HTERT RPE-1 (cell line): ENCODE data around the gene DENND4A.

Source experiments
- in situ Hi-C: fragments of 300-500 bp; cut with MboI; formaldehyde crosslinking; loops from 4 replicates; pipeline ENCODE4 v1.14.3; 2020; ENCODE audit warnings: low sequenced_read_pairs

DENND4A gene

DNA sequence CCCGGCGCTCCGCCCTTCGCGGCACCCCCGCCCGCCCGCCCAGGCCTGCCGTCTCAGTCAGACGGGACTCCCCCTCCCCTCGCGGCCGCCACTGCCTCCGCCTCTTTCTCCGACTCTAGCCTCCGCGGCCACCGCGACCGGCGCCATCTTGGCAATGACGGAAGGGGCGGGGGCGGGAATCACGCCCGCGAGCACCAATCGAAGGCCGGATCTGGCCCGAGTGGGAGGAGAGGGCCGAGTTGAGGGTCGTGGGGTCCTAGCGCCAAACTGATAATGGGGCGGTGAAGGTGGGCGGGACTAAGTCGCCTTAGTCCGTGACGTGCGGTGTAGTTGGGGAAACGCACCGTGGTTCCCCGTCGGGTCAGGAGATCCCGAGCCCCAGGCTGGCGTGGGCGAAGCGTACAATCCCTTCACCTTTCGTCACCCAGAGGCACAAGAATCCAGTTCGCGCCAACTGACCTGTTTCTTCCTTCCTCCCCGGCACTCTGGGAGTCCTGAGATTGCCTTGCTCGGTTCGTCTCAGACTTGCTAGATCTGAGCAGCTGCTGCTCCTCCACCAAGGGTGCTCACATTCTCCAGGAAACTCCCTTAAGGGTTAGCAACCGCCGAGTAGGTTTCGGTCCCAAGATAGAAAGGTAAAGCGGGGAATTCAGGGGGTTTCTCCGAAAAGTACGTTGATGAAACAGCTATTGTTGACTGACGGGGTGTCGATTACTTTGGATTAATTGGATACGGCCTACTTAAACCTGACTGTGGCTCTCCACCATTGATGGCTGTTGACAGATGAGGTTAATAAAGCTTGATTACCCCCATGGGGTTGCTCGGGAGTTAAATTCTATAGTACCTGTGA lies at the start of gene DENND4A:
Gene DENND4A, minus strand, starts transcription at position 156 of the 850 bp plus-strand sequence. CDS start 35,843 bp downstream, outside the sequence.
- in situ Hi-C loops, result no loop called here

DNA sequence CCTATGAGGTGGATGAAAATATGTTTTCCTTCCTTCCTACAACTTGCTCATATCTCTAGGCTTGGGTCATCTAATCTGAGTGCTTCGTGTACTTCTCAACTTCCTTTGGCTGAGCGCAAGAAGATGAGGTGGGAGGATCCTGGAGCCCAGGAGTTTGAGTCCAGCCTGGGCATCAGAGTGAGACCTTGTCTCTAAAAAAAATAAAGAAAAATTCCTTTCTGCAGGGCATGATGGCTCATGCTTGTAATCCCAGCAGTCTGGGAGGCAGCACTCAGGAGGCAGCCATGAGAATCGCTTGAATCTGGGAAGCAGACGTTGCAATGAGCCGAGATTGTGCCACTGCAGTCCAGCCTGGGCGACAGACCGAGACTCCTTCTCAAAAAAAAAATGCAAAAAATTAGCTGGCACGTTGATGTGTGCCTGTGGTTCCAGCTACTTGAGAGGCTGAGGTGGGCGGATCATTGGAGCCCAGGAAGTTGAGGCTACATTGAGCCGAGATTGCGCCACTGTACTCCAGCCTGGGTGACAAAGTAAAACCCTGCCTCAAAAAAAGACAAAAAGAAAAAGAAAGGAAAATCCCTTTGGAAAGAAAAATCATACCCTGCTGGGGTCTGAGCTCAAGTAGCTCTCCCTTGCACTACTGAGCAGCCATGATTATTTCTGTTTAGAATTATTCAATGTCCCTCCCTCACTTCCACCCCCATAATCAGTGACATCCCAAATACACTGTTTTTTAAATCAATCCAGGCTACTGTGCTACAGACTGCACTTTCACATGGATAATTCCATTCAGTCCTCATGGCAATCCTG lies 49.2 kb upstream of the DENND4A start:
- in situ Hi-C loops, result no loop called here

DNA sequence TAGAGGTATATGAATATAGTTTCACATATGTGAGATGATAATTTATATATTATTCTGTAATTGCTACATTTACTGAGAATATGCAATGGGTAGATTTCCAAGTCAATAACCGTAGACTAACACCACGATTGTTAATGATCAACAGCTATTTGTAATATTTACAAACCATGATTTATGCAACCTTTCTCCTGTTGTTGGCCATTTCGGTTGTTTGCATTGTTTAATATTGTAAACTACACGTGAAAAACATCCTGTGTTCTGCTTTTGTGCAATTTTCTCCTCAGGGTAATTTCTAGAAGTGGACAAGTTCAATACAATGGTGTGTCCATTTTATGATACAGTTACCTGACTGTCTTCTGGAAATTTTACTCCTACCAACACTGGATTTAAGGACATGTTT lies 47.9 kb upstream of the DENND4A start:
- in situ Hi-C loops, result no loop called here

DNA sequence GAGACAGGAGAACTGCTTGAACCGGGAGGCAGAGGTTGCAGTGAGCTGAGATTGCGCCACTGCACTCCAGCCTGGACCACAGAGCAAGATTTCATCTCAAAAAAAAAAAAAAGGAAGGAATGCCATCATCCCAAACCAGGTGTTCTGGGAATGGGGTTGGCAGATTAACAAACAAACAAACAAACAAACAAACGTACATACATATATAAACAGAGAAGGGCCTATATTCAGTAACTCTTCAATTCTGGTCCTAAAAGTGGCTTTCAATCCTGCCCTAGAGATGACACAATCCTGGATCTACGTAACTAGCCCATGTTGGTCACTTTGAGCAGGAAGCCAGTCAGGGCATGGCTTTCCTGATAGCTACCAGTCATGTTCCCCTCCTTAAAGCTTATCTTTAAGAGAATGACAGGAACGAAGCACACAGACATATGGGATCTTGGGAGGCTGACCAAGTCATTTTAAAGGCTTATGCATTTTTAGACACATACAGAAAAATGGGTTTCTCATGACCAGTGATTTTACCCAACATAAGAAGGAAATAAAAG lies 47.3 kb upstream of the DENND4A start:
- in situ Hi-C loops, result no loop called here

DNA sequence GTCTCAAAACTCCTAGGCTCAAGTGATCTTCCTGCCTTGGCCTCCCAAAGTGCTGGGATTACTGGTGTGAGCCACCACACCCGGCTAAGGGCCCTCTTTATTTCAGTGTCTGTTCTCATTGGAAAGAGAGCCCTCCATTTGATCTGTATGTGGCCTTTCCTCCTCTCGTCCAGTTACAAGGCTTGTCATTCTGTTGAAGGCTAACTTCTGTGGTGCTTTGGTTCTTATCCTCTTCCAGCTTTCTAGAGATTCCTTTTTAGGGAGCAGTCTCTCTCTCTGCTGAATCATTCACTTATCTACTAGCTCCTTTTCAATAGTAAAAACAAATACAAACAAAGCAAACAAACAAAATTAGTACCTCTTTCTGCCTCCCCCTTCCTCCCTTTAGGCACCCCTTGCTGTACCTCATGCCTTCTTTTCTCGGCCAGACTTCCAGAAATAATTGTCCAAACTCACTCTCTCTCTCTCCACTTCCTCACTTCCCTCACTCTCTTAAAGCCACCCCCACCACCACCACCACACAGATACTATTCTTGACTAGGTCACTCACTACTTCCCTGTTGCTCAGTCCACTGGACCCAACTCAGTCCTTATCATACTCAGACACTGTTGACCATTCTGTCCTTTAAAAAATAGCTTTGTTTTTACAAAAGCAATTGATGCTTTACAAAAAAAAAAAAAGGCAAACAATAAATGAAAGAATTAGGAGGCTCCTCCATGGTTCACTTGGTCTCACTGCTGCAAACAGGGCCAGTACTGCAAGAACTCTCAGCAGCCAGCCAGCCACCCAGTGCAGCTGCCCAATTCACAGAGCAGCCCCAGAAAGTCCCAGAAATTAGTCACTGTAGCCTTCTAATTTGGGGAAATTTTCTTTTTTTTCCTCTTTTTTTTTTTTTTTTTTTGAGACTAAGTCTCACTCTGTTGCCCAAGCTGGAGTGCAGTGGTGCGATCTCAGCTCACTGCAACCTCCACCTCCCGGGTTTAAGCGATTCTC lies 45.5 kb upstream of the DENND4A start:
- in situ Hi-C loops, result no loop called here

DNA sequence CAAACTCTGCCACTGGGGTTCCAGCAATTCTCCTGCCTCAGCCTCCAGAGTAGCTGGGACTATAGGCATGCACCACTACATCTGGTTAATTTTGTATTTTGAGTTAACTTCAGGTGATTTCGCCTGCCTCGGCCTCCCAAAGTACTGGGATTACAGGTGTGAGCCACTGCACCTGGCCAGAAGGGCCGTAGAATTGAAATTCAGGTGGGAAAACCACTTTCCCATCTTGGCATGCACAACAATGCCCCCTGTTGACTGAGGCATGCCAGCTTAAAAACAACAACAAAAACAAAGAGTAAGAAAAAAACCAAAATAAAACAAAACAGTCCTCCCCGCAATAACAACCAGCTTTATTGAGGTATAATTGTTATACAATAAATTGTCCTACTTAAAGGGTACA lies 44.6 kb upstream of the DENND4A start:
- in situ Hi-C loops, result no loop called here

DNA sequence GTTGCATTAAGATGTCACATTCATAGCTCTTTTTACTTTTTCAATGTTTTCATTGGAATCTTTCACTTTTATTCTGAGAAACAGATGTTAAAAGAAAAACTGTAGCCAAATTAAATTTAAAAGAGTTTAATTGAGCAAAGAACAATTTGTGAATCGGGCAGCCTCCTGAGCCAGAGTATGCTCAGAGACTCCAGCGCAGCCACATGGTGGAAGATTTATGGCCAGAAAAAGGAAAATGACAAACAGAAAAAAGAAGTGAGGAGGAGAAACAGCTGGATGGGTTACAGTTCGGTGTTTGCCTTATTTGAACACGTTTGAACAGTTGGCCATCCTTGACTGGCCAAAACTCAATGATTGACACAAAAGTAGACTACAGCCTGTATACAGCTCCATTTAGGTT lies 43.4 kb upstream of the DENND4A start:
- in situ Hi-C loops, result no loop called here

DNA sequence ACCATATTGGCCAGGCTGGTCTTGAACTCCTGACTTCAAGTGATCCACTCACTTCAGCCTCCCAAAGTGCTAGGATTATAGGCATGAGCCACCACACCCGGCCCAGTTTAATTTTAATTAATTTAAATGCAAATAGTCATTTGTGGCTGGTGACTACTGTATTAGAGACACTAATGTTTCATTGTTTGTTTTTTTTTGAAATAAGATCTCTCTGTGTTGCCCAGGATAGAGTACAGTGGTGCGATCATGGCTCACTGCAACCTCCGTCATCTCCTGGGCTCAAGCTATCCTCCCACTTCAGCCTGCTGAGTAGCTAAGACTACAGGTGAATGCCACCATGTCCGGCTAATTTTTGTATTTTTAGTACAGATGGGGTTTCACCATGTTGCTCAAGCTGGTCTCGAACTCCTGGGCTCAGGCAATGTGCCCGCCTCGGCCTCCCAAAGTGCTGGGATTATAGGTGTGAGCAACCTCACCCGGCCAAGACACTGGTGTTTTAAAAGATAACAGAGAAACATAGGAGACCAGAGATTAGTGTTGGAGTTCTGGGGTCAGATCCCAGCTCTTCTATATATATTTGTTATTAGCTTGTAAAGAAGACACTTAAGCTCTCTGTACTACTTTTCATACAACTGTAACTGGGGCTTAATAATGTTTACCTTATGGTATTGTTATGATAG lies 42.6 kb upstream of the DENND4A start:
- in situ Hi-C loops, result no loop called here

DNA sequence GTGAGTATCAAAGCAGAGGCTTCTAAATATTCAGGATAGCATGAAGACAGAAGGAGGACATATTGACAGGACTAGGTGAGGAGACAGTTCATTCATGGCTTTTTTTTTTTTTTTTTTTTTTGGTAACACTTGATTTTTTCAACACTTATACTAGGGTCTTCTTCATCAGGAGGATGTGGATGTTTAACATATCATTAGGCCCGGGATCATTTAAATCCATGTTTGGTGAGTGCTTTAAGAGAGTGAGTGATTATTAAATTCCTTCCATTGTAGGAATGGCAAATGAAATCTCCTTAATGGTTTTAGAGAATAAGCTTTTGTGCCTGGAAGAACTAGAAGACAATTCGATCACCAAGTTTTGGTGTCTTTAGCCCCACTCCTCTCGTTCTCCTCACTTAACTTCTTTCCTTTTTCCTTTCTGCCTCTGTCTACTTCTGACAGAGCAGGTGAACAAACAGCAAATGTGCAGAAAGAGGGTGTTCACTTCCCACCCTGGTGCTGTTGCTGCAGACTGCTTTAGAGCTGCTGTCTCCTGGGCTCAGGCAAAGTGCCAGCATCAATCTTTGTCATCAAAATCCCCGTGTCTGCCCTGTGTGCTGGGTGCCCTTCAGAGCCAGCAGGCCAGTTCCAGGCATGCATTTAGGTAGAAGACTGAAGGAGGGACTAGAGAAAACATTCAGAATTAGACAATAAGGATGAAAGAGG lies 41.6 kb upstream of the DENND4A start:
- in situ Hi-C loops, result no loop called here

DNA sequence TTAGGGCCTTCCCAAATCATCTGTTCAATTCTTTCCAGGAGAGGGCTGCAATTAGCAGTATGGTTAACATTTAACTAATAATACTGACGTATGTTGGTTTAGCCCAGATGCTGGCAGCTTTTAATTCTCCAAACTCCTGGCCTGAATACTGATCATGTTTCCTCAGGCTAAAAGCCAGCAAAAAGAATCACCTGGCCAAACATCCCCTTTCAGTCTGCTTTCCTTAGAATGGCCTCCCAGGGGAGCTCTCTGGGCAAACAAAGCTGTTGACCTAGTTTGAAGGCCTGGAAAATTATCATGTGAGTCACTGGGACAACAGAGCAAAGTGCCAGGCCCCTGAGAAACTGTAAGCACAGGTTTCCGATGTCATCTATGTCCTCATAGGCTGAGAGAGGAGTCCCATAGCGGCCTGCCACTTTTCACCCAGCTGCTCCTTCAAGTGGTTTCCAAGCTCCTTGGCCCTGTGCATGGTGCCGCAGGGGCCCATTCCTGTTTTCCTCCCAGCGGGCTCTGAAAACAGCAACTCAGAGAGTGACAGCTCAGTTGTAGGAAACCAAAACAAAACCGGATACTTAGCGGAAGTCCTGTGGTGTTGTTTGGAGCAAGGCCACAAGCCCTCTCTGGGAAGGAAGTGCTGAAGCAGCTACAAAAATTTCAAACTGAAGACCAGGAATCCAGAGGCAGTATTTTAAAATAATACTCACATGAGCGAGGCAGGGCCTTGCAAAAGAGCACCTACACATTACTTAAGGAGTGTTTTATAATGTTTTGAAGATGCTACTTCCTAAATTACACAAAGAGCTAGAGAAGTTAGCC lies 40.7 kb upstream of the DENND4A start:
- in situ Hi-C loops, result no loop called here

DNA sequence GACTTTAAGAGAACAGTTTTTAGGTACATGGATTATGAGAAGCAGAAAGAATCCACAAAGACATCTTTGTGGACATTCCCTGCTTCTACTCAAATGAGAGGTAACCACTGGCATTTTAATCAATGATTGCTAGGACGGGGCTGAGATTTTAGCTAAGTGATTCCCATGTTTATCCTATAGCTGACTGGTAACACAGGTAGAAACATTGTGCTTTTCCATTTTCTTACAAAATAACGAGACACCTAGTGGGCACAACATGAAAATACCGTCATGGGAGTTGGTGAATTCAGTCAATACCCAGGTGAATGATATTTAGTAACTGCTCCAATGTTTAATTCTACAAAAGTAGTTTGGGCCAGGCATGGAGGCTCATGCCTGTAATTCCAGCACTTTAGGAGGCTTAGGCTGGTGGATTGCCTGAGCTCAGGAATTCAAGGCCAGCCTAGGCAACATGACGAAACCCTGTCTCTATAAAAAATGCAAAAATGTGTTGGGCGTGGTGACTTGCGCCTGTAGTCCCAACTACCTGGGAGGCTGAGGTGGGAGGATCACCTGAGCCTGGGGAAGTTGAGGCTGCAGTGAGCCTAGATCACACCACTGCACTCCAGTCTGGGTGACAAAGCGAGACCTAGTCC lies 37.2 kb upstream of the DENND4A start:
- in situ Hi-C loops, result no loop called here

DNA sequence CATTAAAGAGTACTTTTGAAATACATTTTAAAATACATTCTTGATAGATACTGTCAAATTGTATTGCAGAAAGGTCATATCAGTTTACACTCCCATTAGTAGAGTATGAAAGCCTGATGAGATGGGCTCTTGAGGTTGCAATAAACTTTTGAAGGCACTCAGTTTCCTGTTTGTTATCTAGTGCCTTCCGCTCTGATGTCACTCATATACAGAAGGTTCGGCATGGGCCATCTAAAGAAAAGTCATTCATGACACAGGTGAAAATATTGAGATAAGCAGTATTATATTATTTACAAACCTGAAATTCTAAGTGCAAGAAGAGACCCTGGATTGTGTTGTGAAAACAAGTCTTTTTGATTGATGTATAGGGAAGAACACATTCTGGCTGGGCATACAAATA lies 36.5 kb upstream of the DENND4A start:
- in situ Hi-C loops, result no loop called here

DNA sequence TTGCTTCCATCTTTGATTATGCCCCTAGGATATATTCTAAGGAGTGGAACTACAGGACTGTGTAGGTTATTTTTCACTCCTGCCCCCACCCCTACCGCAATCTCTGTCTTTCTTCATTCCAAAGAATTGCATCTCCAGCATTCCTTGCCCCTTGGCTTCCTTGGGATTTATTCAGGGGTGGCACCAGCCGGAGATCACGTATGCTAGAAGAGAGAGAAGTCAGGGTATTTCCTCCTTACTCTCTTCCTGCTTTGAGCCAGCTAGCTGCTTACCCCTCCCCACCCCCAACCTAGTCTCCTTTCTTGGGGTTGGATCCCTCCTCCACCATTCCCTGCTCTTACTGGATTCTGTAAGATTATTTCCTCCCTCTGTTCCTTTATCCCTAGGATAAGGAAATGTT lies 35.0 kb upstream of the DENND4A start:
- in situ Hi-C loops, result no loop called here

DNA sequence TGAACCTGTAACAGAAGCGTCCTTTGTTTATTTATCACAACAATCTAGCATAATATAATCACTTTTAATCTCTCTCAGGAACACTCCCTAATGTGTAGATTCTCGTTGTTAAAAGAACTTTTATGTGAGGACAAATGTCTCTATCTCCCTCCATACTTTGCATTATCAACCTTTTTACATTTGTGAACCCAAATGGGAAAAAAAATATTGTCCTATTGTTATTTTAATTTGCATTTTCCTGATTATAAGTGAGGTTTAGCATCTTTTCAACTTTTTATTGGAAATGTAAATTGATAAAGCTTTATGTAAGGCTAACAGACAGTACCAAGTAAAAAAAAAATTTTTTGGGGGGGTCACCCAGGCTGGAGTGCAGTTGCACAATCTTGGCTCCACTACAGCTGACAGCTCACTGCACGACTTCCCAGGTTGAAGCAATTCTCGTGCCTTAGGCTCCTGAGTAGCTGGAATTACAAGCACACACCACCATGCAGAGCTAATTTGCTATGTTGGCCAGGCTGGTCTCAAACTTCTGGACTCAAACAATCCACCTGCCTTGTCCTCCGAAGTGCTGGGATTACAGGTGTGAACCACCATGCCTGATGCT lies 33.0 kb upstream of the DENND4A start:
- in situ Hi-C loops, result no loop called here

DNA sequence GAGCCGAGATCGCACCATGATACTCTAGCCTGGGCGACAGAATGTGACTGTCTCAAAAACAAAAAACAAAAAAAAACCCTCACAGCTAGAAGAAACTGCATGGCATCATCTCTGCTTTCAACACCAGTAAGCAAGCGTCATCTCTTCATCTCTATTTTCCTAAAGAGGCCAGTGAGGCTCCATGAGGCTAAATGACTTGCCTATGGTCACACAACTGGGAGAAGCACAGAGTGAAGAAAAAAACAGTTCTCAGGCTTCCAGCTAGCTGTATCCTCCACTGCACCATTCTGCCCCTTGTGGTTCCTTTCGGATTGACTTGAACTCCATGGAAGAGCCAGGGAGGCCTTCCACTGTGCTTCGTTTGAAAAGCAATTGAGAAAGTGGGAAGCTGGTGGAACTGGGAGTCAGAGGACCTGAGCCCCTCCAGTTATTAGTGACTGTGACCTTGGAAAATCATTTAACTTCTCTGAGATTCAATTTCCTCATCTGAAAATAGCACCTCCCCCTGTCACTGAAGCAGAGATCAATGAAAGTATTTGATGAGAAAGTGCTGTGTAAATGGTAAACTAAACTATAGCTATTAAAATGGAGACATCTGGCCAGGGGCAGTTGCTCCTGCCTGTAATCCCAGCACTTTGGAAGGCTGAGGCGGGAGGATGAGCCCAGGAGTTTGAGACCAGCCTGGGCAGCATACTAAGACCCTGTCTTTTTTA lies 32.1 kb upstream of the DENND4A start:
- in situ Hi-C loops, result no loop called here

DNA sequence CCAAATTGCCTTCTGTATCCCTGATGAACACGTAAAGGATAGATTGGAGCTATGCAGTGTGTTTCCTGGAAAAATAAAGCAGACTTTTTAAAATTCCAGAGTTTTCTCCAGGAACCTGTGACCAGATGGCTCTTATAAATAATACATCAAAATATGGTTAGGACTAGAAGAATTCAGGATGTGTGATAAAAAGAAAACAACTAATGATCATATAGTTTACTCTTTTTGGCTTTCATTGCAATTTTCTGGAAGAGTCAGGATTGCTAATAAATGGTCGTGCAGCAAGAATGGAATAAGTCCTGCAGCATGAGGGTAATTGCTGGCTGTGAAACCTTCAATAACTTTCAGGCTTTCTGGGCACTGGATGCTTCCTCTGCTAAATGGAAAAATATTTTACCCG lies 30.2 kb upstream of the DENND4A start:
- in situ Hi-C loops, result no loop called here

DNA sequence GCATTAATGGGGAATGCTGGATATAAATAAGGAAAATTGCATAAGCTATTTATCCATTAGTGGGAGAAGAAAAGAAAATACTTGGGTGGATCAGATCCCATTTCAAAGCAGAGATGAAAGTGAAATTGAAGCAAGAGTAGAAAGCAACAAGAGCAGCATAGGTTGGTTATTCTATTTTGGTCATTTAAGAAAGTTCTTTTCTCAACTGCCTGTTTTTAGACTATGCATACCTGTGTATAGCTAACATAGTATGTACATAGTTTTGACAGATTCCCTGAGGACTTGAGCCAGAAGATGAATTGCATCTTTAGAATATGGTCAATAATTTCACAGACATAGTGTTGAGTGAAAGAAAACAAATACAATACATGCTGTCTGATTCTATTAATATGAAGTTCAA lies 29.0 kb upstream of the DENND4A start:
- in situ Hi-C loops, result no loop called here
